Measurements from ENCODE around the gene SH3RF1. TPM values are rescaled to one million over a fixed set of nuclear protein-coding genes. Genes with fewer than 3 reads are reported as not detected.

Gene SH3RF1
- total and polyA plus RNA-seq, 2 of the 8 experiments (the other 6 are each of a cell fraction or from before 2014, with no cell fraction given) = 6.9 to 15.1 TPM

DNA sequence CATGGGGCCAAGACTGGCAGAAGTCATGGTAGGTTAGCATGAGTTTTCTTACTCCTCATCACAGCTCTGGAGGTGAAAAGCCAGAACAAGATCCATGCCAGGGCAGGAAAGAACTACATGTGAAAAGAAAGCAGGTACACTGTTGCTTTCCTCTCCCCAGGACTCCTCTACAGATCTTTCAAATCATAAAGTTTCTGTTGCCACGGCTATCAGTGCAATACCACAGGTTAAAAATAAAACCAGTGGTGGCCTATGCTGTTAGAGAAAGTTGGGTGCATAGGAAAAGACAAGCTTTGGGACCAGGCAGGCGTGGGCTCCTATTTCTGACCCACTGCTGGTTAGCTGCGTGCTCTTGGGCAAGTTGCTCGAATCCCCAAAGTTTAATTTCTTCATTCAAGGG lies 81.4 kb downstream of the SH3RF1 start:
- H3K4me1 ChIP-seq (replicated peaks in 1 of 4; ENCODE audit: control insufficient read depth in 3 of 4, insufficient read depth in 4 of 4, low read length in 3 of 4) = peaks cover 0 to 3% (median 0%) of the 10 kb centered on the region in 4 experiments; a peak in 2 of 7 replicates
- H3K27ac ChIP-seq (ENCODE audit: low read depth, low read length) = no peak overlapping the region
- H4K20me1 ChIP-seq (replicated peaks in 1 of 2; ENCODE audit: control insufficient read depth in 1 of 2, insufficient read depth in 2 of 2, low read length in 2 of 2) = no peaks in the 10 kb centered on the region
- no peaks in the 10 kb centered on the region for H3K9me3 ChIP-seq (ENCODE audit: insufficient read depth in 2 of 2, low read depth in 1 of 2, low read length in 1 of 2)
- H2BK120ac ChIP-seq (replicated peaks; ENCODE audit: low read depth, low read length) = no peak overlapping the region
- H3K4me3 ChIP-seq (ENCODE audit: extremely low read depth in 1 of 4, insufficient read depth in 2 of 4, low read depth in 3 of 4, low read length in 4 of 4) = no peak overlapping the region
- H3K18ac ChIP-seq (ENCODE audit: extremely low read depth, low read length) = no peak overlapping the region
- no peak overlapping the region for H3K14ac ChIP-seq (ENCODE audit: insufficient read length)
- DNase-seq (ENCODE audit: low read depth in 1 of 2, low spot score in 2 of 2) (no peak), FAIRE-seq (no peak)
- no peaks in the 10 kb centered on the region for H3K36me3 ChIP-seq (ENCODE audit: control insufficient read depth in 2 of 4, insufficient read depth in 4 of 4, low read length in 3 of 4)
- H3K4me2 ChIP-seq (ENCODE audit: insufficient read depth in 1 of 2, low read depth in 2 of 2, low read length in 2 of 2) = no peak overlapping the region
- no peak overlapping the region for H2BK15ac ChIP-seq (ENCODE audit: low read length)
- H3K23ac ChIP-seq (ENCODE audit: insufficient read length) = no peak overlapping the region
- no peak overlapping the region for H2BK12ac ChIP-seq (ENCODE audit: low read depth, low read length)
- H4K5ac ChIP-seq (ENCODE audit: insufficient read length, low read depth, low read length) = no peak overlapping the region
- H4K91ac ChIP-seq (replicated peaks; ENCODE audit: insufficient read length, low read length) = no peak overlapping the region
- peaks cover 0 to 6% of the 10 kb centered on the region in 2 experiments; a peak in 1 of 4 replicates for H3K79me2 ChIP-seq (ENCODE audit: control insufficient read depth in 1 of 2, insufficient read depth in 2 of 2, low read length in 2 of 2)
- H3K56ac ChIP-seq (replicated peaks; ENCODE audit: insufficient read length, low read depth, low read length) = no peak overlapping the region
- no peak overlapping the region for H2AK5ac ChIP-seq (ENCODE audit: low read depth, low read length)
- no peaks in the 10 kb centered on the region; the same call in 1 of the 2 replicates for H3K79me1 ChIP-seq (ENCODE audit: low read depth, low read length)
- no peak overlapping the region for H2BK20ac ChIP-seq (ENCODE audit: low read length)
- no peak overlapping the region for H4K8ac ChIP-seq (ENCODE audit: extremely low read depth, insufficient read depth, low read length)
- H2BK5ac ChIP-seq (ENCODE audit: low read depth, low read length) = no peak overlapping the region
- no peaks in the 10 kb centered on the region for H3K23me2 ChIP-seq (ENCODE audit: low read depth, low read length)
- no peak overlapping the region for H2AFZ ChIP-seq (ENCODE audit: low read length)
- 92% methylated on average over 4 of the region's 4 CpGs; no CpG with 5 or more reads in 1 of the 2 experiments for WGBS, 2 experiments (ENCODE audit: extremely low coverage in 1 of 2, insufficient coverage in 1 of 2, insufficient read length in 1 of 2, insufficient replicate concordance in 2 of 2, low coverage in 1 of 2, low lambda C conversion rate in 2 of 2, missing lambda C conversion rate in 1 of 2)
- POLR2A ChIA-PET (ENCODE audit: partially characterized antibody) = no interaction called here
- no peaks in the 10 kb centered on the region for H3K27me3 ChIP-seq (replicated peaks in 1 of 4; ENCODE audit: control insufficient read depth in 3 of 4, extremely low read depth in 1 of 4, insufficient read depth in 3 of 4, low read length in 3 of 4)
- H3K4ac ChIP-seq (replicated peaks; ENCODE audit: insufficient read length, low read depth, low read length) = no peak overlapping the region
- no peak overlapping the region for H3K9ac ChIP-seq (replicated peaks in 1 of 4; ENCODE audit: extremely low read depth in 1 of 4, low read depth in 3 of 4, low read length in 3 of 4)
- CTCF ChIA-PET (ENCODE audit: partially characterized antibody) = interaction anchor here (1.2 to 1.4 kb wide), 2 partner anchors 122 to 304 kb away, joined by 3 read pairs; no protein-coding TSS in a partner anchor
- TF ChIP-seq CHD1 (IDR thresholded peaks at IDR 0.05; ENCODE audit: low read depth, low read length) (no peak), SIRT6 (IDR thresholded peaks at IDR 0.05; ENCODE audit: low read length) (no peak), TBP (IDR thresholded peaks at IDR 0.05; ENCODE audit: low read depth, low read length) (no peak), SP2 (IDR thresholded peaks at IDR 0.05; ENCODE audit: low read length) (no peak), RFX5 (IDR thresholded peaks at IDR 0.05; ENCODE audit: borderline replicate concordance, low read depth, low read length) (no peak), KDM1A (IDR thresholded peaks at IDR 0.05; ENCODE audit: borderline replicate concordance, low read length) (no peak), EP300 (IDR thresholded peaks at IDR 0.05; ENCODE audit: borderline replicate concordance in 1 of 2, low read depth in 2 of 2, low read length in 2 of 2) (no peak), SP1 (IDR thresholded peaks at IDR 0.05; ENCODE audit: low read depth, low read length) (no peak), RNF2 (IDR thresholded peaks at IDR 0.05; ENCODE audit: borderline replicate concordance, low read depth, low read length, missing control alignments, poor library complexity, severe bottlenecking) (no peak)
